HG03342 (cell line): ENCODE measurements around the gene QRICH1.

ENCODE experiments used
- ATAC-seq: cut with Tn5 transposase; IDR thresholded peaks from one replicate; pipeline ENCODE4 v1.9.1; 2021; ENCODE audit warnings: mild to moderate bottlenecking, moderate library complexity; ENCODE audit not compliant: unreplicated experiment

The QRICH1 gene

DNA sequence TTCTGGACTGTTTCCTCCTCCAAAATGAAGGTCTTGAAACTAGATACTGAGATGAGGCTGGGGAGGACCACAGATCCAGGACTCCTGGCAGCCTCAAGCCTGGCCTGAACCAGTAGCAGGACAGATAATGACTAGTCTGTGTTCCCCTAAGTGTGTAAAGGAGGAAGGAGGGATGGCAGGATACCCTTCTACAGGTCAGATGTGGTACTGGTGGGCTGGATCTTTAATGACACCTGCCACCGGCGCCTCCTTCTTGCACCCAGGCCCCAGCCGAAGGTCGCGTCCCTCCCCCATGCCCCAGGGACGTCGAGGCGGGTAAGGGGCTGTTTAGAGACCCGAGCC lies 26.2 kb upstream of the QRICH1 start:
- ATAC-seq: peak; percentile 8

DNA sequence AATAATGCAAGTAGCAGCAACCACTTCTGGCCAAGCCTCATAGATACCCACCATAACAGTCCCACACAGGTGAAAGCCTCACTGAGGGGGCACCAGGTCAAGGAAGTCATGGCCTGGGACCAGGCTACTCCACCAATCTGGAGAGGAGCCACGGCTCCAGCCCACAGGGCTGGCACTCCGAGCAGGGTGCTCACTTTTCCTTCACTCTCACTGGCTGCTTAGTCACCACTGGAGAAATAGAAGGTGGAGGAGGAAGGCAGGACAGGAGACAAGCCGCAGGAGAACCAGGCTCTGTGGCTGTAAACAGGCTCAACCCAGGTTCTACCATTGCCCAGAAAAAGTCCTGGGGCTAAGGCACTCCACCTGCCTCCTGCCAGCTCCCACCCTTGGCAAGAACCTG lies 25.6 kb upstream of the QRICH1 start:
- ATAC-seq: no peak

DNA sequence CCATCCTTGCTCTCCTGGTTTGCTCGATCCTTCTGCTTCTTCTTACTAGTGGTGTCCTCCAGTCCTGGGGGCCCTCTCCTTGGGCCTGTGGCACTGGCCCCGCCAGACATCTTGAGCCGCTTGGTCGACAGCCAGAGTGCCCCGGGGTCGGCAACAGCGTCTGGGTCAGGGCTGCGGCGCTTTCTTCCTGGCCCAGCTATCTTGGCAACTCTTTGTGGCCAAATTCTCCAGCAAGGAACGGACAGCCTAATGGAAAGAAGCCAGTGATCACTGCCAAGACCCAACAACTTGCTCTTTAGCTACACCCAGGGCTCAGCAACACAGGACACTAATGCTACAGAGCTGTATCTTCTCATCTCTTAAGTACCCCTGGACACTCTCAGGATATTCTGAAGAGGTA lies 25.2 kb upstream of the QRICH1 start:
- no peak for ATAC-seq

DNA sequence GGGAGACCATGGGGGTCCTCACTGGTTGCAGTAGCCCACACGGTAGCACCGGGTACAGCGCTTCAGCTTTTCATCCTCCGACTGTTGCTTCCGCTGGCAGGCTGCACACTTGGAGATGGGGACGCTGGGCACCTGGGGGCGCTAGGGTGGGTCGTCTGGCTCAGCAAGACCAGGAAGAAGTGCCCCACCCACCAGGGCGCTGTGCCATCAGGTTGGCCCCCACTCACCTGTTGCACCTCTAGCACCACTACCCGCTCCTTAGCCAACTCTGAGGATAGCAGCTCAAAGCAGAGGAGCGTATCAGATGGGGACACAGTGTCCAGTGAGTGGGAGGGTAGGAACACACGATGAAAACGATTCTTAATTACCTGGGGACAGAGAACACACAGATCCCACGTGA lies 18.4 kb upstream of the QRICH1 start:
- no peak for ATAC-seq

DNA sequence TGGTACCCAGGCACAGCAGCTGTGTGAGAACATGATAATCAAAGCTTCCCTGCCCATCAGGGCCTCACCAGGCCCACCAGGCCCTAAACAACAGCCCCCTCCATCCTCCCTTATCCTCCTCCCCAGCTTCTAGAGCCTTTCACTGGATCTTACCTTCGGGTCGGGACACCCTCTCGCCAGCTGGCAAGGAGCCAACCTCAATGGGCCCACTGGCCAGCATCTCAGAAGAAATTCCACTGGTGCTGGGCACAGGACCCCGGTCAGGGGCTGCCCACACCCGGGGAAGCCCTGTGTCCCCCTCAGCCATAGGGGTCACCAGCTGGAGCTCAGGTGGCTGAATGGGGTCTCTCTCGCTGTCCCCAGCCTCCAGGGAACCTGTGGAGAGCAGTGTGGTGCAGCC lies 17.5 kb upstream of the QRICH1 start:
- ATAC-seq: no peak

DNA sequence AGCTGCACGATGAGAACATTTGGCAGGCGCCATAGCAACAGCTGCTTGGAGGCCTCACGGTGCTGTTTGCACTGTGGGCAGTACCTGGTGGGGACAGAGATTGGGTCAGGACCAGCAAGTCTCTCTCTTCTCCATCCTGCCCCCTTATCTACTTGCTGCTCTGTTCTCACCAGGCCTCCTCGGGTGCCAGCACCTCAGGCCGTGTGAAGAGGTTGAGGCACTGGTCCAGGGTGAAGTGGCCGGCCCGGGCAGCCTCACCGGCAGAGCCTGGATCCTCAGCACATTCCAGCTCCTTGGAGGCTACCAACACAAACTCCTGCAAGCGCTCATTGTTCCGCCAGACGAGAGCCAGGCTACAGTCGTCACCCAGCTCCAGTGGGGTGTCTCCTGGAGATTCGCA lies 16.9 kb upstream of the QRICH1 start:
- no peak for ATAC-seq

DNA sequence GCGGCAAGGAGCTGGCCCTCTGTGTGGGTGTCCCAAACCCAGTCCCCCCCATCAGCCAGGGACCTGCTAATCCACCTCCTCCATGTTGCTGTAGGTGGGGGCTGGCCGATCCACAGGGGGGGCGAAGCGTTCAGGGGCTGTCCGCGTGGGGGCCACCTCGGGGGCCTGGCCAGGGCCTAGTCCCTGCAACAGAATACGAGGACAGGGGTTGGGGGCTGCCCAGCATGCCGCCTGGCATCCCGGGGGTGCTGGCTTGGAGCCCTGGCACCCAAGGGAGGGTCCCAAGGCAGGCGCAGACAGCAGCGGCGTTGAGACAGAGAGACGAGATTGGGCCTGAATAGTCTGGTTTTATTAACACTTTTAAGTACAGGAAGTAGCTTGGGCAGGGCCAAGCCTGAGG lies 14.5 kb upstream of the QRICH1 start:
- ATAC-seq: no peak

DNA sequence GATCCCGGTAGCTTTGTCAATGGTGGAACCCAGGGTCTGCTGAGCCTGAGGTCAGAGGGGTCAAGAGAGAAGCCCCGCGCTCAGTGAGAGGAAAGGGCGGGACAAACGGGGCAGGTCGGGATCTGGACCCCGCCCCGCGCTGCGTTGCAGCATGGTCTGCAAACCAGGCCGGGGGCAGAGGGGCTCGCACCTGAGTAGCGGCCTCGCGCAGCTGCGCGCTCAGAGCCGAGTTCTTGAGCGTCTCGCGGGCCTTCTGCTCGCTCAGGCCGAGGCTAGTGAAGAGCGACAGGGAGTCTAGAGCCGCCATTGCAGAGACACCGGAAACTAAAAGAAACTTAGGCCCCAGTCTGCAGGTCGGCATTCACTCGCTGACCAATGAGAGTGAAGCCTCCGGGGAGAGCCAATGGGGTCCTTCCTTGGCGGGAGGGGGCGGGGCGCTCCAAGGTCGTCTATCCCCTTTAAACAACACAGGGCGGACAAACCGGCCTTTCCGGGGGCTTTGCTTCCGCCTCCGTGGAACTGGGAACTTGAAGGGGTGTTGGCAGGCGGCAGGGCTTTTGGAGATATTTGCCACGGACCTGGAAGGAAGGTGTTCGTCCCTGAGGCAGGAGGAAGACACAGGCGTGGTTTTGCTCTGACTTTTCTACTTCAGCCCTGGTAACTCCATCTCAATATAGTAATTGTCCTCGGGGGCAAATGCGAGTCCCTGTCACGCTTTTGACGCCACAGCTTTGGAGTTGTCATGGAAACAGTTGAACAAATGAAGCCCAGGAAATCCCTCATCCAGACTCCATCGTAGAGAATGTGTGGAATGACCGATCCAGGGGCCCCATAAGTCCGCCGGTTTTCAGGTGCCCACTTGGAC lies 10.8 kb upstream of the QRICH1 start, which contains the start of gene QARS1:
TSS of gene QARS1 (minus strand) at position 331 of the 865 bp plus-strand sequence. CDS start at position 307, 24 bp downstream.
- peak; percentile 85 for ATAC-seq

DNA sequence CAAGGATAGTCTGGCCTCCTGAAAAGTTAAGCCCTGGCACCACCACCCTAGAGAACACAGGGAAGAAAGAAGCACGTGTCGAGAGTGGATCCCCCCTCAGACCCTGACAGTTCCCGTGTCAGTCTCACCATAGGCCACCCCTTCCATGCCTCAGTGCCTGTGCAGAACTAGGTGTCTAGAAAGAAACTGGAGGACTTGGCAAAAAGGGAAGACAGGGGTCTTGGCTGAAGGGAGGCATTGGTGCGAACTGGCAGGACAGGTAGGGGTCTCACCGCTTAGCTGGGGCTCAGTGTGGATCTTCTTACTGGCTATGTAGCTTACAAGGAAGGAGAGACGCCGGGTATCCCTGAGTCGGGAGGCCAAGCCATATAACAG lies 10.2 kb upstream of the QRICH1 start:
- ATAC-seq: no peak

DNA sequence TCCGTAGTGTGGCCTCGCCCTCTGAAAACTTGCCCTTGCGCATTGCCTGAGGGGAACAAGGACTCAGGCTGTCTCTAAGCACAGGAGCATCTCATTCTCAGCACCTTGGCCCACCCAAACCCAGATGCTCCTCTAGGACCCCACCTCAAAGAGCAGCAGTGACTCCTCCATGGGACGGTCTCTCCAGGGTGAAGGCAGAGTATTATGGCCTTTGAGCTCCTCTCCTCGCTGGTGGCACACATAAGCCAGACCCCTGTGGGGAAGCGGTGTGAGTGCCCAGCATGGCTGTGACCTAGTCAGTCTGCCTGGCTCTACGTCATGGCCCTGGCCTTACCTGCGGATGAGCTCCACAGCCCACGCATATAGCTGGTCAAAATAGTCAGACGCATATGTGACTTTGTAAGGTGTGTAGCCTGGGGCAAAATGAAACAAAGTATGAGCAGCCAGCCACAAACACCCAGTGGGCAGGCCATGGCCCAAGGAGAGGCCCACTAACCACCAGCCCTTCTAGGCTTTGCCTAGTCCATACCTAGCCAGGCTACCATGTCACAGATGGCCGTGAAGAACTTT lies 6.3 kb upstream of the QRICH1 start:
- ATAC-seq: no peak

DNA sequence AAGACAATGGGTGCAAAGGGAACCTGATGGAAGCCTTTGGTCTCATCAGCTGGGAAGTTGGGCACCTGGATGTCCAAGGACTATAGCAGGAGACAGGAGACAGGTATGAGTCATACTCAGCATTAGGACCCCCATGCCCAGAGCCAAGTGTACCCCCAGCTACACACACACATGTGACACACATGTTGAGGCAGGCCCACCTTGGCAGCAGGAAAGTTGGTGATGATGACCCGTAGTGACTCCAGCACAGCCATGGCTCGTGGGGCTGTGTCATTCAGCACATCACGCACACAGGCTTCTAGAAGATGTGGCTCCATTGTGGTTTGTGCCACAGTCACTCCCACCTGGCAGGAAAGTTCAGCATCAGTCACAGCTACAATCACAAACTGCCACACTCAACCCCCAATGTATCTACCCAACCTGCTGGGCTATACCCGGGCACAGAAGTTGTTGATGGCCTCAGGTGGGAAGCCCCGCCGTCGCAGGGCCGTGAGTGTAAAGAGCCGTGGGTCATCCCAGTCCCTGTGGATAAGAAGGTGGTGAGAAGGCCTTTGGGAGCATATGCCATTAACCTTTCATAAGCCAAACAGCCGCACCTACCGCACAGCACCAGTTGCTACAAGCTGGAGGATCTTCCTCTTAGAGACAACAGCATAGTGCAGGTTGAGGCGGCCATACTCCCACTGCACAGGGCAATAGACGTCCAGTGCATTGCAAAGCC lies 5.2 kb upstream of the QRICH1 start:
- ATAC-seq: no peak

DNA sequence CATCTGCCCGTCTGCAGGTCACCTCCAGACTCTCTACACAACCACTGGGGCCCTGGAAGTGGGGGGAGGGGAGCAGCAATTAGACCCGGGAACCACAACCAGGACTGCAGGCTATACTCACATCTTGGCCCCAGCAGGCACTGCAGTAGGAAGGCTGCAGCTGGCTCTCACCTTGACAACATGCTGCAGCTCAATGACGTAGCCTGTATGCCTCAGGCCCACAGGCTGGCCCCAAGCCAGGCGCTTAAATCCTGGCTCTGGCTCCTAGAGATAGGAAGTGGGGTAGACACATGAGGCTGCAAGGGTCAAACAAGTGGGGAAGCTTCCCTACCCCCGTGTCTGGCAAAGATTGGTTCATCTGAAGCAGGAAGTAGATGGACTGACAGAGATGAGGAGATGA lies 4.6 kb upstream of the QRICH1 start:
- no peak for ATAC-seq

DNA sequence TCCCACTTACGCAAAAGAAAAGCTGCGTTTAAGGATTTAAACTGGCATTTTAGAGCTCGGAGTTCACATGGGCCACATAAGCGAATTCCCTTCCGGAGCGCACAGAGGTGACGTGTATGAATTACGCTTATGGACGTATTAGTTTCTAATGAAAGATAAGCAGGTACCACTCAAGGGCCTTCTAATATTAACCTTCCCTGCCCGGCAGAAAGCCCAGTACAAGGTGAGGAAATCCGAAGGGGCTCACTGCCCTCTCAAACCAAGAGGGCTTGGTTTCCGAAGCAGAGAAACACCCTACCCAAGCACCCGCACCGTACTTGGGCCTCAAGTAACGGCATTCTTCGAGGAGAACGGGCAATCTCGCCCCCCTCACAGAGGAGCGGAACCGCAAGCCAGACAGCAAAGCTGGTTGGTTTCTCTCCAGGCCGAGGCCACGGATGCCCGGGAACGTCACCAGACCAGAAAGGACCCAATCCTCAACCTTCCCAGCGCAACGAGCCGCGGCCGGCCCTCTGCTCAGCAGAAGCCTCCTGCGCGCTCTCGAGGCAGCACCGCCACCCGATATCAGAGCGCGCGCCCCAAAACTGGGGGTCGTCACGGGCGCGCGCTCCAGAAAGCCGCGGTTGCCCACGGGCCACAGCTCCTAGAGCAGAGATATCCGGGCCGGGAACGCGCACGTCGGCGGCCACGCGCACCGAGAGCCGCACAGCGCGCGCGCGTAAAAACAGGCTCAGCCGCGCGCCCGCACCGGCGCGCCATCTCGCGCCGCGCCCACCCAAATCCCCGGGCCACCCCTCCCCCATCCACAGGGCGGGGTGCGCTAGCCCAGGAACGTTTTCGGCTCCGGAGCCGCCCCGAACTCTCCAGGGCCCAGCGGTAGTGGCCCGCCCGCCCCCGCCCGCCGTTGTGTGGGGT lies 676 bp downstream of the QRICH1 start:
- ATAC-seq: peak; percentile 30

DNA sequence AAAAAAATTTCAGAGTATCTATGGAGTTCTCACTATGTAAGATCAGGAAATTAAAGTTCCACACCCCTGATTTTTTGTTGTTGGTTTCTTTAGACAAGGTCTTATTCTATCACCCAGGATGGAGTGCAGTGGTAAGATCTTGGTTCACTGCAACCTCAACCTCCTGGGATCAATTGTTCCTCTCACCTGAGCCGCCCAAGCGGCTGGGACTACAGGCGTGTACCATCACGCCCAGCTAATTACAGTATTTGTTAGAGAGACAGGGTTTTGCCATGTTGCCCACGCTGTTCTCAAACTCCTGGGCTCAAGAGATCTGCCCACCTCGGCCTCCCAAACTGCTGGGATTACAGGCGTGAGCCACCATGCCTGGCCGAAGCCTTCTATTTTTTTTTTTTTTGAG lies 12.4 kb downstream of the QRICH1 start:
- no peak for ATAC-seq

DNA sequence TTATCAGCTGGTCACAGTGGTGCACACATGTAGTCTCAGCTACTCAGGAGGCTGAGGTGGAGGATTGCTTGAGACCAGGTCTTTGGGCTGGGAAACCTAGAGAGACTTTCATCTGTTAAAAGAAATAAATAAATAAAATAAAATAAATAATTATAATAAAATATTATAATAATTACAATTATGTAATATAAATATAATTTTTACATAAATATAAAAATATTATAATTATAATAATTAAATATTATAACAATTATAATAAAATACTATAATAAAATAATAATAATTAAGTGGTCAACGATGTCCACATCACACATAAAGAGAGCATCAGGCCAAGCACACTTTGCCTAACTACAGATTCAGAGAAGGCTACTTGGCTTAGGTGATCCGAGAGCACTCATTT lies 14.6 kb downstream of the QRICH1 start:
- ATAC-seq: no peak

DNA sequence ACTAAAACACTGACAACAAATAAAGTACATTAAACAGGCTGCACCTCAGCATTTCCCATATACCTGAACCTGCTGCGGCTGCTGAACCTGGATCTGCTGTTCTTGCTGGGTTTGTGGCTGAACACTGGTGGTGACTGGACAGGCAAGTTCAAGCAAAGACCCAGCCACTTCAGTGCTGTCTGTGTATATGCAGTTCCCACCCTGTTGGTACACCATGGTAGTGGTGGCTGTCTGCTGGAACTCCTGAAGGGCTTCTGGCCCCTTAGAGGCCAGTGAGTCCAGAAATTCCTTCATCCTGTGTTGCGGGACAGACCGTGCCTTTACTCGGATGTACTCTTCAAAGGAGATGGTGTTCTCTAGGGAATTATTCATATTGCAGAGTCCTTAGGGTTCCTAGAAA lies 17.2 kb downstream of the QRICH1 start:
- ATAC-seq: no peak

DNA sequence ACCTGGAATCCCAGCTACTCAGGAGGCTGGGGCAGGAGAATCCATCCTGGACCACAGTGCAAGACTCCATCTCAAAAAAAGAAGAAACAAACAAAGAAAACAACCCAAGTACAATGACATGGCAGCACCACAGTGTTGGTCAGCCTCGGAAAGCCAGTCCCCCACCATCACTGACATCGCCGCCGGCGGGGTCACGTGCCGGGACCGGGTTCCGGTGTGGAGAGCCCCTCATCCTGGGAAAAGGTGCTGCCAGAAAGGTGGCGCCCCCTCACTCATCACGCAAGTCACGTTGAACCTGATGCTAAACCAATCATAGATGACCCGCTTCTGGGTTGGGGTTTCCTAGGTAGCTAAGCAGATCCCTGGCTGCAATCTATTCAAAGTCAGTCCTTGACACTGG lies 17.8 kb downstream of the QRICH1 start:
- no peak for ATAC-seq

DNA sequence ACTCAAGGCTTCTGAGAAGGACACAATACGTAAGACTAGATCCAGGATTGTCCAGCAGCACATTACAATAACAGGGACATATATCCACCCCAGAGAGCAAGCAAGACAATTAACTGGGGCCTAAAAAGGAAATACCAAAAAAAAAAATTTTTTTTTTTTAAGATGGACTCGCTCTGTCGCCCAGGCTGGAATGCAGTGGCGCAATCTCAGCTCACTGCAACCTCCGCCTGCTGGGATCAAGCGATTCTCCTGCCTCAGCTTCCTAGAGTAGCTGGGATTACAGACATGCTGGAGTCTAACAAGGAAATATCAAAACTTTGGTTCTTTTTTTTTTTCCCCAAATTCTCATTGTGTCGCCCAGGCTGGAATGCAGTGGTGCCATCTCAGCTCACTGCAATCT lies 35.9 kb downstream of the QRICH1 start:
- no peak for ATAC-seq

DNA sequence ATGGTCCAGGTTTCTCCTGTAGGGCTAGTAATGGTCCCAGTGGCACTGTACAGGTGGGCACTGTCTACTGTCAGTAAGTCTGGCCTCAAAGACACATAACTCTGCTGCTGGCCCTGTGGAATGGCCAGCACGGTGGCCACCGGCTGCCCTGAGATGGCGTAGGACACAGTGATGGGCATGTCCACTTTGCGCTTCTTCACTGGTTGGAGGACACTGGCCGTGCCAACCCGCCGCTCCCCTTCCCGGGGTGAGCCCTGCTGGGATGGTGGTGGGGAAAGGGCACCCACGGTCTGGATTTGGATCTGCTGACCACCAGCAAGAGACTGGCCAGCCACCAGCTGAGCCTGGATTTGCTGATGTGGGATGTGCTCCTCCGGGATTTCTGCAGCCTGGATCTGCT lies 36.6 kb downstream of the QRICH1 start:
- no peak for ATAC-seq

DNA sequence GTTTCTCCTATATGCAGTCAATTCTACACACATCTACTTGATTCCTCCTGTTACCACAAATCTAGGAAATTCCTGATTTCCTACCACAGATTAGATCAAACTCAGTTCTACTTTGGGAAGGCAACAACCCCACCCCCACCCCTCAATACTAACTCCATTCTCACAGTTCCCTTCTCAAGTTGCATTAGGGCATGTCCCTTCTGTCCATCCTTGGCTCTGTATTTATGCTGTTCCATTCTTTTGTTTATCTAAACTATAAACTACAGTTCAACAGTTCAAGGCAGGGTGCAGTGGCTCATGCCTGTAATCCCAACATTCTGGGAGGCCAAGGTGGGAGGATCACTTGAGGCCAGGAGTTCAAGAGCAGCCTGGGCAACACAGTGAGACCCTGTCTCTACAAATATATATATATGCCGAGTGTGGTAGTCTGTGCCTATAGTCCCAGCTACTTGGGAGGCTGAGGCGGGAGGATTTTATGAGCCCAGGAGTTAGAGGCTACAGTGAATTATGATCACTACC lies 39.5 kb downstream of the QRICH1 start:
- ATAC-seq: no peak

DNA sequence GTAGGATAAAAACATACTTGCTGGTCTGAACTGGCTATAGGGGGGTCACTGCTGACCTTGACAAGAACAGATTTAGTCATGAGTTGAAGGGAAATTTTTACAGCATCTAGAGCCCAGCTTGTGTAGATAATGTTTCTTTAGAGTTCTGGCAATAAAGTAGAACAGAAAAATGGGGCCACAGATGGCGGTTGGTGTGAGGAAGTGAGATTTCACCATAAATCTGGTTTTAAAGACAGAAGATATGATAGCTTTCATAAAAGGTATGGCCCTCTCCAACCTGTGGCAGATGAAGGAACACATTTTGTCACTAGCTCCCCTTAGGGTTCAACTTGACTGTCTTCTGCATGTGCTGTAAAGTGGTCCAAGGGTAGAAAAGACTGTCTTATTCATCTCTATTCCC lies 40.3 kb downstream of the QRICH1 start:
- no peak for ATAC-seq
